ENCODE results near the gene STARD13. TPM values are rescaled to one million over a fixed set of nuclear protein-coding genes. Genes with fewer than 3 reads are reported as not detected.
A peak's percentile ranks its signal among the peaks of the same experiment; 100 is the strongest.

The STARD13 gene
- total and polyA plus RNA-seq, 9 donors = 7.2 to 31.5 (median 14.0) TPM

- no peak overlapping the region for H3K27ac ChIP-seq
- WGBS, 3 donors = 51 to 56% (median 55%) methylated on average over 4 of the region's 4 CpGs
- no peaks in the 10 kb centered on the region for H3K27me3 ChIP-seq
- H3K4me1 ChIP-seq (ENCODE audit: insufficient read depth) = peaks cover 10% of the 10 kb centered on the region
- no peak for DNase-seq
- H3K4me3 ChIP-seq = peak overlapping the region; percentile 27
- intact Hi-C loops (cut with DNase I) = no loop called here
- H3K36me3 ChIP-seq = no peaks in the 10 kb centered on the region
- no peaks in the 10 kb centered on the region for H3K9me3 ChIP-seq
- TF ChIP-seq CTCF (IDR thresholded peaks at IDR 0.05) = no peak
- TF ChIP-seq POLR2A (IDR thresholded peaks at IDR 0.05) = no peak
- no peak for TF ChIP-seq EP300 (IDR thresholded peaks at IDR 0.05)
Measured at GRCh38 chr13:33205224-33205623, 80.3 kb downstream of the STARD13 start.

GRCh38 chr13:33204130-33204927 is 81.2 kb downstream of the STARD13 start:
- peak overlapping the region; percentile 27 for H3K4me3 ChIP-seq
- TF ChIP-seq EP300 (IDR thresholded peaks at IDR 0.05) (no peak), CTCF (IDR thresholded peaks at IDR 0.05) (no peak), POLR2A (IDR thresholded peaks at IDR 0.05) (no peak)
- no peaks in the 10 kb centered on the region for H3K27me3 ChIP-seq
- intact Hi-C loops (cut with DNase I) = no loop called here
- peaks cover 10% of the 10 kb centered on the region for H3K4me1 ChIP-seq (ENCODE audit: insufficient read depth)
- no peak overlapping the region for H3K27ac ChIP-seq
- no peaks in the 10 kb centered on the region for H3K36me3 ChIP-seq
- no peaks in the 10 kb centered on the region for H3K9me3 ChIP-seq
- 30 to 38% (median 33%) methylated on average over 12 of the region's 12 CpGs for WGBS, 3 donors
- peak; percentile 44 to 65 (median 55) for DNase-seq

- Histone ChIP-seq H3K27ac (no peak overlapping the region), H3K4me3 (no peak overlapping the region), H3K9me3 (no peaks in the 10 kb centered on the region), H3K36me3 (no peaks in the 10 kb centered on the region), H3K4me1 (ENCODE audit: insufficient read depth) (peaks cover 7% of the 10 kb centered on the region), H3K27me3 (no peaks in the 10 kb centered on the region)
- no peak for TF ChIP-seq EP300 (IDR thresholded peaks at IDR 0.05)
- no peak for TF ChIP-seq CTCF (IDR thresholded peaks at IDR 0.05)
- TF ChIP-seq POLR2A (IDR thresholded peaks at IDR 0.05) = no peak
- 89 to 94% (median 92%) methylated on average over 8 of the region's 8 CpGs for WGBS, 3 donors
- DNase-seq = no peak
- intact Hi-C loops (cut with DNase I) = no loop called here
Measured at GRCh38 chr13:33202644-33203169, 82.8 kb downstream of the STARD13 start.

GRCh38 chr13:33201659-33202058 is 83.9 kb downstream of the STARD13 start:
- no peak for DNase-seq
- WGBS, 3 donors = 79 to 93% (median 87%) methylated on average over 1 of the region's 1 CpG
- Histone ChIP-seq H3K27me3 (no peaks in the 10 kb centered on the region), H3K27ac (no peak overlapping the region), H3K4me3 (no peak overlapping the region), H3K36me3 (no peaks in the 10 kb centered on the region), H3K4me1 (ENCODE audit: insufficient read depth) (peaks cover 3% of the 10 kb centered on the region), H3K9me3 (no peaks in the 10 kb centered on the region)
- TF ChIP-seq CTCF (IDR thresholded peaks at IDR 0.05) (no peak), EP300 (IDR thresholded peaks at IDR 0.05) (no peak), POLR2A (IDR thresholded peaks at IDR 0.05) (no peak)
- intact Hi-C loops (cut with DNase I) = no loop called here
